Measurements from ENCODE around the gene MCRIP1. TPM values are rescaled to one million over a fixed set of nuclear protein-coding genes. Genes with fewer than 3 reads are reported as not detected.
A peak's percentile ranks its signal among the peaks of the same experiment; 100 is the strongest.

The MCRIP1 gene
- total and polyA plus RNA-seq, 9 of the 15 experiments (the other 6 are each of a cell fraction or from before 2014, with no cell fraction given) = 0.39 to 35.8 (median 9.7) TPM

GRCh38 chr17:81870131-81870980, 37.3 kb upstream of the MCRIP1 start (continued):
- no peak for TF ChIP-seq REST (IDR thresholded peaks at IDR 0.05; ENCODE audit: borderline replicate concordance)
- 0 out of 2 replicates have a peak, but pooled peaks have one; percentile 36 for TF ChIP-seq REST (CRISPR knock-in tag; IDR thresholded peaks at IDR 0.05; ENCODE audit: low read depth)
- TF ChIP-seq KDM1A (IDR thresholded peaks at IDR 0.05) = no peak
- no peak for TF ChIP-seq MAFF (IDR thresholded peaks at IDR 0.05; ENCODE audit: low read length)
- TF ChIP-seq ASH1L (IDR thresholded peaks at IDR 0.05; ENCODE audit: borderline replicate concordance, low read depth, partially characterized antibody) = no peak
- TF ChIP-seq C11orf30 (IDR thresholded peaks at IDR 0.05; ENCODE audit: low read depth) = no peak
- no peak for TF ChIP-seq TCFL5 (CRISPR knock-in tag; conservative IDR thresholded peaks at IDR 0.05)
- TF ChIP-seq GTF2B (IDR thresholded peaks at IDR 0.05; ENCODE audit: extremely low read depth, insufficient read length) = no peak
- no peak for TF ChIP-seq TAL1 (IDR thresholded peaks at IDR 0.05)
- TF ChIP-seq ZNF224 (CRISPR knock-in tag; IDR thresholded peaks at IDR 0.05) = no peak
- TF ChIP-seq CLOCK (CRISPR knock-in tag; IDR thresholded peaks at IDR 0.05; ENCODE audit: borderline replicate concordance) = no peak
- 0 out of 2 replicates have a peak, but pooled peaks have one; percentile 58 for TF ChIP-seq KAT7 (CRISPR knock-in tag; IDR thresholded peaks at IDR 0.05; ENCODE audit: borderline replicate concordance)
- no peak for TF ChIP-seq XRCC3 (IDR thresholded peaks at IDR 0.05)
- TF ChIP-seq GABPB2 (CRISPR knock-in tag; conservative IDR thresholded peaks at IDR 0.05) = no peak
- TF ChIP-seq MTF1 (CRISPR knock-in tag; IDR thresholded peaks at IDR 0.05; ENCODE audit: borderline replicate concordance) = no peak
- no peak for TF ChIP-seq TRIM24 (IDR thresholded peaks at IDR 0.05)

Data from K562 (cell line).